CD4-positive, alpha-beta T cell treated with Interleukin-21 for 1 hour (primary cell): ENCODE measurements around the gene FAM83B.
"Not testable (repeated sequence)": the region's sequence is repeated elsewhere in the genome, so short reads cannot be mapped to it uniquely, and the experiment has no call there.

ENCODE experiments used
- DNase-seq: peaks from one replicate; pipeline ENCODE4 v3.0.0-alpha.2; 2020

FAM83B gene

DNA sequence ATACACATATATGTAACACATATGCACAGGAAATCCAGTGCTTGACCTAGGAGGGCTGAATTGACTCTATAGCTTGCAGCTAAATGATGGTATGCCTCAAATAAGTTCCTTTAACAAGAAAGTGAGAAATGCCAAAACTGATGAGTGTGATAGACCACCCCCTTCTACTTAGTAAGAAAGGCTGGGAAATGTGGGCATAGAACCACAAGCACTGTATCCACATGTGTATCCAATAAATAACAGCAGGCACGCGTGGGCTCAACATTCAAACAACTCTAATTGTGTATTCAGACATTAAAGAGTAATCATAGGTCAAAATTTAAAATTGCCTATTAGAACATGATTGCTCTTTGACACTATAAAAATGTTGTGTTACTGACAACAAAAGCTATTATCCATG lies 54.1 kb downstream of the FAM83B start:
- DNase-seq: no peak

GRCh38 chr6:54903884-54904283 lies 57.3 kb downstream of the FAM83B start:
- no peak for DNase-seq

- no peak for DNase-seq
These were observed 60.8 kb downstream of the FAM83B start for GRCh38 chr6:54907355-54907754.

DNA sequence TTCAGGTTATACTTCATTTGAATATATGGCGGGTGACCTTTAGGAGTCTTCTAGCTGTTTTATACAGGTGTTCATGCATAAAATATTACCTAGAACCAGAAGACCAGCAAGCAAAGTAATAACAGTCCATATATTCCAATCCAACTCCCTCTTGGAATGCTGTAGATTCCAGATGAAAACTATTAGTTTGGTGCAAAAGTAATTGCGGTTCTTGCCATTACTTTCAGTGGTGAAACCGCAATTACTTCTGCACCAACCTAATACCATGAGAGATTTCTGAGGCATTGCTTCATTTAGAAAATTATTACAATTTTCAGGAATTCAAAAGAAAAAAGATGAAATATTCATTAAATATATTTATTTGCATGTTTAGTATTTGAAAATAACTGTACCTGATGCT lies 62.6 kb downstream of the FAM83B start:
- no peak for DNase-seq

DNA sequence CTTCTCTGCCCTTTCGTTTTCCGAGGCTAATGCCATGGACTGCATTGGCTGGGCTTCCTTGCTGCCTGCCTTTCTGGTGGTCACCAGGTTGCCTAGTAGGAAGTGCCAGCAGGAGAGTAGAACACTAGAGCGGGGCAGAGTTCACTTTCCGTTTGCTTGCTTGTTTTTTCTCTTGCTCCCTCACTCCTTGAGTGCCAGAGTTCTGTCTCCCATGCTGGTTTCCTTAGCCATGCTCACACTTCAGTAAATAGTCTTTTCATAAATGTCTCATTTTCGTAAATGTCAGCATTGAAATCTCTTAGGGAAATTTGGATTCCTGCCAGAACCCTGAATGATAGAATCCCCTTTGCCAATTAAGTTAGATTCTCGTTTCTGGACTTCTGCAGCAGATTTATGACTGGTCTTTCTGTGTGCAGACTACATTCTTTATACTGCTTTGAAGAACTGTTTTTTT lies 63.9 kb downstream of the FAM83B start:
- DNase-seq: no peak

DNA sequence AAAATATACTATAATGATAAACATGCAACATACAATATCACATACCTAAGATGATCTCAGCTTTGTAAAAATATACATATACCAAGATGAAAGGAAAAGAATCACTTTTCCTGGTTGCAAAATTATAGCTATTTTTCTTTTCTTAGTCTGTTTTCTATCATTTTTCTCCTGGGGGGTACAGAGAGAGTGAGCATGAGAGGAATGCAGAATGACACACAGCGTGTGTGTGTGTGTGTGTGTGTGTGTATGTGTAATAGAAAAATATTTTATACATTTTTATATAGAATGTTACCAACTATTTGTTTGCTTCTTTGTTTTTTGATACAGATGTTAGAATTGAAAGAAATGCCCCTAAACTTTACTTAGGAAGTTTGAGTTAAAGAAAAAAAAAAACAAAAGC lies 64.3 kb downstream of the FAM83B start:
- DNase-seq: no peak

- no peak for DNase-seq
These were observed 66.6 kb downstream of the FAM83B start for GRCh38 chr6:54913211-54913610.

GRCh38 chr6:54916858-54917257 lies 70.3 kb downstream of the FAM83B start:
- no peak for DNase-seq

DNA sequence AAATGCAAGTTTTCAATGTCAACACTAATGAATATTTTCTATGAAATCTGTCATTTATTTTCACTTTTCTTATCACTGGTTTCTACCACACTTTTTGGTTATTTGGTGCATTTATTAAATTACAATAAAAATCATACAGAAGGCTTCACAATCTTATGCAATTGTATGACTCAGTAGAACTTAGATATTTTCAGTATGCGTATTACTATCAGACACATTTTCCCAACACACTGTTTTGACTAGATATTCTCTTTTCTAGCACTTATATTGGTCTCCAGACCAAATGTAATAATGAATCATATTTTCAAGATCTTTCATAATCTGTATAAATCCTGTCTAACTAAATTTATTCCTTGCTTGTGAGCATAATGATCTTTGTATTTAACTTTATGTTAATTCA lies 74.1 kb downstream of the FAM83B start:
- DNase-seq: no peak

- no peak for DNase-seq
These were observed 75.3 kb downstream of the FAM83B start for GRCh38 chr6:54921891-54922290.

DNA sequence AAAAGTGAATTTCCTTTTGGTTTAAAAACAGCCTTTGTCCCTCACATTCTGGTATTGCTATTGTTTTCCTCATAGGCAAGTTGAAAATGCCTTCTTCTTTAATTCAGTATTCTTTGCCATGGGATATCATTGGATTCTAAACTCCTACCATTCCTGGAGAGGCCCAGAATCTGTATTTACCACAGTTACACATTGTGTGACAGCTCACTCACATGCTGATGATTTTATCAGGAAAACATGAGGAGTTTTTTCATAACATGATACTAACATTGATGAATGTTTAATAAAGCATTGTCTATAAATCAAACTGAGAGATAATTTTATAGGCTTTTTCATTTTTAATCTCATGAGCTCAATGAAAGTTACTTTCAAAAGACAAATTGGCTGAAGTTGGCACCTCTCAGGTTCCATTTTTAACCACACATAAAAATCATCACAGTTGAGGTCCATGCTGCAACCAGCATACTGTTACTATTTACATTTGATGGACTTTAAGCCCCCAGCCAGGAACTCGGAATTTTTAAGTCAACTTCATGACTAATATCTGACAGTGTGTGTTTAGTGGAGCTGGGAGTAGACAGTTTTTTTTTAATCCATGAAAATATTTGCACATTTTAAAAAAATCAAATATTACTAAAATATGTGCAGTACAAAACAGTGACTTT lies 82.8 kb downstream of the FAM83B start:
- DNase-seq: no peak

GRCh38 chr6:54932622-54933021 lies 86.1 kb downstream of the FAM83B start:
- DNase-seq: no peak

GRCh38 chr6:54935739-54936138 lies 89.2 kb downstream of the FAM83B start:
- DNase-seq: no peak

GRCh38 chr6:54937371-54937770 lies 90.8 kb downstream of the FAM83B start:
- DNase-seq: no peak

GRCh38 chr6:54957698-54958097 lies 111.1 kb downstream of the FAM83B start:
- DNase-seq: no peak

DNA sequence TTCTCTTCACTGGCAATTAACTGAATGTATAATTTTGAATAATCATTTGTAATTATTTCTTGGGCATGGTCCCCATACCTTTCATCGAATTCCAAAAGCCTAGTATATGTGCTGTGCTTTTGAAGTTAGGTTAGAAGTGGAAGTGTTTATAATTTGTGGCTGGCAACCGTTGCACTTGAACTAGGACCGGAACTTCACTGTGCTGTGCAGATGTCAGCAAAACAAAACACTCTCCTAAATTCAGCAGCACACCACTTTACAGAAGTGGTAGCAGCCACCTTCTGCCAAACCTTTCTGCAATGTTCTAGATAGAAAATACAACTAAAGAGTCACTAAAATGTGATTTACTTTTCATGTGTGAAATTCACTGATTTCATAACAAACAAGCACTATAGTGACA lies 111.9 kb downstream of the FAM83B start:
- DNase-seq: no peak

DNA sequence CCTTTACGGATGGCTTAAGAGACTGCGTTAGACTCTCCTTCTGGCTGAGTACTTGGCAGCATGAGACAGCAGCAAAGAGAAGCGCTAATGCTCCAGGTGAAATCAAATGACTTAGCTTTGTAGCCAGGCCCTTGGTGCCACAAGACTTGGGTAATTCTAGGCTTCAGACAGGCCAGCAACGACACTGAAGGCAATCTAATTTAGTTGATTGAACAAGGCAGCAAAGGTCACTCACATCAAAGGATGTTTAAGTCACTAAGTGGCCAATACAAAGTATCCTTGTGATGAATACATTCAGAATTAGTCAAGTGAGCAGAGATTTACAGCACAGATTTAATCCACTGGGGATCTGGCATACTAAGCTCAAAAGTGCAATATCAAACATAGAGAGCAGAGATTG lies 113.2 kb downstream of the FAM83B start:
- DNase-seq: no peak

DNA sequence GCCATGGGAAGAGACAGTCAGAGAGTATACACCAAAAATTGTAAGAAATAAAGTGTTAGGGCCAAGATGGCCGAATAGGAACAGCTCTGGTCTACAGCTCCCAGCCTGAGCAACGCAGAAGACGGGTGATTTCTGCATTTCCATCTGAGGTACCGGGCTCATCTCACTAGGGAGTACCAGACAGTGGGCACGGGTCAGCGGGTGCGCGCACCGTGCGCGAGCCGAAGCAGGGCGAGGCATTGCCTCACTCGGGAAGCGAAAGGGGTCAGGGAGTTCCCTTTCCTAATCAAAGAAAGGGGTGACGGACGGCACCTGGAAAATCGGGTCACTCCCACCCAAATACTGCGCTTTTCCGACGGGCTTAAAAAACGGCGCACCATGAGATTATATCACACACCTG lies 114.8 kb downstream of the FAM83B start:
- DNase-seq: not testable (repeated sequence)

DNA sequence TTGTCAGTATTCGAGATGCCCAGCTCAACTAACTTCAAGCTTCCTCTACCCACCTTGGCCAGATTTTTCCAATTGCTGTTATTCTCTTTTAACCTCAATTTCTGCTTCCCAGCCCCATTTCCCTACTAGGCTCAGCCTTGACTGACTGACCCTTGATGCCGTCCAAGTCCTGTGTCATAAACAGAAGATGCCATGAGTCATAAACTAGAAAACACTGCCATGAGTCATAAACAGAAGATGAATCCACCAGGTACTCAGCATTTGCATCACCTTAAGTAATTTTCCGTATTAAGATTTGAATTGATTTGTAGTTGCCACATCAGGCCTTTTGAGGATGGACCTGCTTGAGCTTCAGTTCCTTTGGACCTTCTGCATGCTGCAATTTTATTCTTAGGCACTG lies 123.8 kb downstream of the FAM83B start:
- DNase-seq: no peak

- DNase-seq: no peak
These were observed 125.3 kb downstream of the FAM83B start for GRCh38 chr6:54971825-54972224.

- not testable (repeated sequence) for DNase-seq
These were observed 132.6 kb downstream of the FAM83B start for GRCh38 chr6:54979161-54979560.

DNA sequence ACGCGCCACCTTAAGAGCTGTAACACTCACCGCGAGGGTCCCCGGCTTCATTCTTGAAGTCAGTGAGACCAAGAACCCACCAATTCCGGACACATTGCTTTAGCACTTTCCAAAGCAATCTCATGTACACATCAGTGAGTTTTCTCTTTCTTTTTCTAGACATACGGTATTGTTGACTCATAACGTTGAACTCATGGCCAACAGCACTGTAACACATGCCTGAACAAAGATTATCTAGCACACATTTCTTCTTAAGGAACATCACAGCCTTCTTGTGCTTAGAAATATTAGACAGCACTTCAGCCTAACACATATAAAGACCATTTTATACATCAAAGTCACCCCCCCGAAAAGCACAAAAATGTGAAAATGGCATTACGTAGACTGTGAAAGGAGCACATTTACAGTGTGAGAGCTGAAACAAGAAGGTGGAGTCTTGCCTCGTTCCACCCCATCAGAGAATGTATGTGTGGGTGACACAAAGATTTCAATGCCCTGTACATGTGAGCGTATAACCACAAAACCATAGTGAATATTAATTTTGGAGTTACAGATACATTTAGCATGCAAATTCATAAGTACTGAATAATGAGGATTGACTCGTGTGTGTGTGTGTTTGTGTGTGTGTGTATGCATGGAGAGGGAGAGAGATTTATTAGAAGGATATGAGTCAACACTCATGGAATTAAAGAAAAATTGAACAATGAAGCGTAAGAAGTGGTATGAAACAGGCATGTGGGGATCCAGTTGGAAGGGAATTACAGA lies 134.1 kb downstream of the FAM83B start:
- DNase-seq: no peak

DNA sequence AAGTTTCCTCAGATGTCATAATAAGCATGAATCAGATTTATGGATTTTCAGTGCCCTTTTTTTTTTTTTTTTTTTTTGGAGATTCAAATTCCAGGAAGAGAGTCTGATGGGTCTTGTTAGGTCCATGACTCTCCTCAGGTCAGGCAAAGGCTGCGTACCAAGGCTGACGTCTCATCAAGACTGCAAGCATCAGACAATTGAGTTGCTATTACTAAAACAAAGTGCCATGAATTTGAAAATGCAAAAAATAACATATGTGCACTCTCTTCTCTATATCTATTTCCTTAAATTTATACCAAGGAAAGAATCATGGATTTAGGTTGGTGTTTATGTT lies 134.7 kb downstream of the FAM83B start:
- DNase-seq: no peak

DNA sequence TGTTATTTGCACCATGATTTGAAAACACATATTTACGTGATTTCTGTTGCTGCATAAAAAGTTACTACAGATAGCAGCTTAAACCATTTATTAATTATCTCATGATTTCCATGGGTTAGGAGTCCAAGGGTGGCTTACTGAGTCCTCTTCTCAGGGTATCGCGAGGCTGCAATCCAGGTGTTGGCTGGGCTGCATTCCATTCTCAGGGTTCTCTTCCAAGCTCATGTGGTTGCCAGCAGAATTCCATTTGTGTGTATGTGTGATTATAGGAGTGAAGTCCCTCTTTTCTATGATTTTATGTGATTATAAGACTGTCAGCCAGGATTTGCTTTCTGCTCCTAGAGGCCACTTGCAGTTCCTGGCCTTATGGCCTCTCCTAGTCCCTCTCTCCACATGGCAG lies 135.1 kb downstream of the FAM83B start:
- DNase-seq: no peak
